ENCODE data around the gene COLEC12. TPM values are rescaled to one million over a fixed set of nuclear protein-coding genes. Genes with fewer than 3 reads are reported as not detected.

The COLEC12 gene
- total RNA-seq, 4 donors from 2014 or later = 5.1 to 14.5 (median 6.9) TPM

- intact Hi-C loops (cut with DNase I; ENCODE audit: low total_unique reads) = no loop called here
- H3K4me3 ChIP-seq (ENCODE audit: low read depth, poor library complexity, severe bottlenecking) = no peak overlapping the region
- TF ChIP-seq POLR2A (IDR thresholded peaks at IDR 0.05) = no peak
- no peak for TF ChIP-seq CTCF (IDR thresholded peaks at IDR 0.05)
- 89 to 96% methylated on average over 4 of the region's 4 CpGs for WGBS, 2 donors
- no peak for DNase-seq (ENCODE audit: low spot score in 2 of 2)
Measured at GRCh38 chr18:453400-453799, 47.1 kb downstream of the COLEC12 start.

- TF ChIP-seq POLR2A (IDR thresholded peaks at IDR 0.05) (no peak), CTCF (IDR thresholded peaks at IDR 0.05) (no peak)
- intact Hi-C loops (cut with DNase I; ENCODE audit: low total_unique reads) = no loop called here
- no peak for DNase-seq (ENCODE audit: low spot score in 2 of 2)
- WGBS, 2 donors = 50 to 72% methylated on average over 1 of the region's 1 CpG
- H3K4me3 ChIP-seq (ENCODE audit: low read depth, poor library complexity, severe bottlenecking) = no peak overlapping the region
Measured at GRCh38 chr18:452816-453215, 47.7 kb downstream of the COLEC12 start.

- no peak for DNase-seq (ENCODE audit: low spot score in 2 of 2)
- TF ChIP-seq POLR2A (IDR thresholded peaks at IDR 0.05) = no peak
- TF ChIP-seq CTCF (IDR thresholded peaks at IDR 0.05) = no peak
- 24 to 42% methylated on average over 8 of the region's 8 CpGs for WGBS, 2 donors
- intact Hi-C loops (cut with DNase I; ENCODE audit: low total_unique reads) = no loop called here
- no peak overlapping the region for H3K4me3 ChIP-seq (ENCODE audit: low read depth, poor library complexity, severe bottlenecking)
Measured at GRCh38 chr18:449374-449773, 51.1 kb downstream of the COLEC12 start.

GRCh38 chr18:448116-448790 is 52.2 kb downstream of the COLEC12 start:
- TF ChIP-seq CTCF (IDR thresholded peaks at IDR 0.05) = no peak
- no peak for TF ChIP-seq POLR2A (IDR thresholded peaks at IDR 0.05)
- intact Hi-C loops (cut with DNase I; ENCODE audit: low total_unique reads) = no loop called here
- no peak overlapping the region for H3K4me3 ChIP-seq (ENCODE audit: low read depth, poor library complexity, severe bottlenecking)
- 52 to 55% methylated on average over 5 of the region's 5 CpGs for WGBS, 2 donors
- no peak for DNase-seq (ENCODE audit: low spot score in 2 of 2)

GRCh38 chr18:446941-447560 is 53.5 kb downstream of the COLEC12 start:
- DNase-seq (ENCODE audit: low spot score in 2 of 2) = no peak
- intact Hi-C loops (cut with DNase I; ENCODE audit: low total_unique reads) = no loop called here
- TF ChIP-seq CTCF (IDR thresholded peaks at IDR 0.05) = no peak
- TF ChIP-seq POLR2A (IDR thresholded peaks at IDR 0.05) = no peak
- WGBS, 2 donors = 57 to 60% methylated on average over 5 of the region's 5 CpGs
- H3K4me3 ChIP-seq (ENCODE audit: low read depth, poor library complexity, severe bottlenecking) = no peak overlapping the region

All from lower leg skin (tissue), 4 donors.